Stimulated activated naive CD8-positive, alpha-beta T cell treated with anti-CD3 and anti-CD28 coated beads, Interleukin-15, amount 100 ng/mL, for 72 hours (primary cell): ENCODE results near the gene MAML1.
"Not testable (repeated sequence)": the region's sequence is repeated elsewhere in the genome, so short reads cannot be mapped to it uniquely, and the experiment has no call there.

Experiments used
- ATAC-seq: fragments of 150-1000 bp; cut with Tn5 transposase; 2 replicates; pipeline ENCODE4 v1.10.0; 2021; ENCODE audit warnings: mild to moderate bottlenecking, moderate library complexity
- DNase-seq, 2 donors: peaks; one replicate each; pipeline ENCODE4 v3.0.0; 2021 to 2022
- H3K27ac Mint-ChIP-seq, 2 donors: one replicate each; pipeline ENCODE4 v1.8.0; 2022; ENCODE audit warnings: mild to moderate bottlenecking in 2 of 2, mixed read lengths in 2 of 2, moderate library complexity in 2 of 2
- H3K27me3 Mint-ChIP-seq: one replicate; pipeline ENCODE4 v1.8.0; 2022; ENCODE audit warnings: mixed read lengths
- H3K4me1 Mint-ChIP-seq: one replicate; pipeline ENCODE4 v1.8.0; 2022; ENCODE audit warnings: mild to moderate bottlenecking, mixed read lengths
- H3K4me3 Mint-ChIP-seq, 2 donors: one replicate each; pipeline ENCODE4 v1.8.0; 2022; ENCODE audit warnings: mild to moderate bottlenecking in 2 of 2, mixed read lengths in 2 of 2, moderate library complexity in 1 of 2
- H3K9me3 Mint-ChIP-seq, 2 donors: one replicate each; pipeline ENCODE4 v1.8.0; 2022; ENCODE audit warnings: mixed read lengths in 2 of 2

Gene MAML1, protein sequence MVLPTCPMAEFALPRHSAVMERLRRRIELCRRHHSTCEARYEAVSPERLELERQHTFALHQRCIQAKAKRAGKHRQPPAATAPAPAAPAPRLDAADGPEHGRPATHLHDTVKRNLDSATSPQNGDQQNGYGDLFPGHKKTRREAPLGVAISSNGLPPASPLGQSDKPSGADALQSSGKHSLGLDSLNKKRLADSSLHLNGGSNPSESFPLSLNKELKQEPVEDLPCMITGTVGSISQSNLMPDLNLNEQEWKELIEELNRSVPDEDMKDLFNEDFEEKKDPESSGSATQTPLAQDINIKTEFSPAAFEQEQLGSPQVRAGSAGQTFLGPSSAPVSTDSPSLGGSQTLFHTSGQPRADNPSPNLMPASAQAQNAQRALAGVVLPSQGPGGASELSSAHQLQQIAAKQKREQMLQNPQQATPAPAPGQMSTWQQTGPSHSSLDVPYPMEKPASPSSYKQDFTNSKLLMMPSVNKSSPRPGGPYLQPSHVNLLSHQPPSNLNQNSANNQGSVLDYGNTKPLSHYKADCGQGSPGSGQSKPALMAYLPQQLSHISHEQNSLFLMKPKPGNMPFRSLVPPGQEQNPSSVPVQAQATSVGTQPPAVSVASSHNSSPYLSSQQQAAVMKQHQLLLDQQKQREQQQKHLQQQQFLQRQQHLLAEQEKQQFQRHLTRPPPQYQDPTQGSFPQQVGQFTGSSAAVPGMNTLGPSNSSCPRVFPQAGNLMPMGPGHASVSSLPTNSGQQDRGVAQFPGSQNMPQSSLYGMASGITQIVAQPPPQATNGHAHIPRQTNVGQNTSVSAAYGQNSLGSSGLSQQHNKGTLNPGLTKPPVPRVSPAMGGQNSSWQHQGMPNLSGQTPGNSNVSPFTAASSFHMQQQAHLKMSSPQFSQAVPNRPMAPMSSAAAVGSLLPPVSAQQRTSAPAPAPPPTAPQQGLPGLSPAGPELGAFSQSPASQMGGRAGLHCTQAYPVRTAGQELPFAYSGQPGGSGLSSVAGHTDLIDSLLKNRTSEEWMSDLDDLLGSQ

DNA sequence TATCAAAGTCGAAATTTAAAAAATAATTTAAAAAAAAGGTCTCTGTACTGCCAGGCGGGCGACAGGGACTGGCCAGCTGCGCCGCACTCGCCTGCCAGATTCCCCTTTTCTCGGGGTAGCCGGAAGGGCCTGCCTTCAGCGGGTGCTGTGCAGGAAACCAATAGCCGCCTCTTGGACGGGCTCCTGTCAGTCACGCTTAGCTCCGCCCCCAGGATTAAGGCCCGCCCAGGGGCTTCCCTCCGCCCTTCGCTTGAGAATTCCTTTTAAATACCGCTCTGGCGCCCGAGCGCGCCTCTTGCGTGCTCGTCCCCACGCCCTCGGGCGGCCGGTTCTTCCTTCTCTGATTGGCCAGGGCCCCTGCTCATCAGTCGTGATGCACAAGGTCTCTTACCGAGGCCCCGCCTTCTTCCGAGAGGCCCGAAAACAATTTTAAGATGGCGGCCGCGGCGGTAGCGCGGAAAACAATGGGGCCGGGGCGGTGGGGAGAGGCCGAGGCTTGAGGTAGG, at the start of gene MAML1:
MAML1 (plus strand) TSS at position 411 of the 506 bp plus-strand sequence. CDS start 291 bp downstream, outside the sequence.
- Mint-ChIP-seq H3K27ac (peak within 1 kb of the TSS; percentile 93 to 98), H3K9me3 (no peaks in the 10 kb centered on the region)
- peak; percentile 97 for ATAC-seq

DNA sequence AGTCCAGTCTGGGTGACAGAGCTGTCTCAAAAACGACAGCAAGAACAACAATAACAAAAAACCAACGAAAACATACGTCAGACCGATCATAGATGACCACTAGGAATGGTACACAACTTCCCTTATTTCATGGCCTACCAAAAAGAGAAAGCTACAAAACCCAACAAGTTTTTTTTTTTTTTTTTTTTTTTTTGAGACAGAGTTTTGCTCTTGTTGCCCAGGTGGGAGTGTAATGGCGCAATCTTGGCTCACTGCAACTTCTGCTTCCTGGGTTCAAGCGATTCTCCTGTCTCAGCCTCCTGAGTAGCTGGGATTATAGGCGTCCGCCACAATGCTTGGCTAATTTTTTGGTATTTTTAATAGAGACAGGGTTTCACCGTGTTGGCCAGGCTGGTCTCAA, 43.4 kb upstream of the MAML1 start:
- not testable (repeated sequence) for H3K4me1 Mint-ChIP-seq, H3K9me3 Mint-ChIP-seq, DNase-seq, ATAC-seq, H3K27me3 Mint-ChIP-seq, H3K27ac Mint-ChIP-seq, H3K4me3 Mint-ChIP-seq

More for the DNA sequence above, at the start of gene MAML1:
- peak; percentile 99 to 100 for DNase-seq
- Mint-ChIP-seq H3K4me1 (peaks cover 44% of the 10 kb centered on the region), H3K4me3 (peak within 1 kb of the TSS; percentile 92 to 95), H3K27me3 (no peaks in the 10 kb centered on the region)

DNA sequence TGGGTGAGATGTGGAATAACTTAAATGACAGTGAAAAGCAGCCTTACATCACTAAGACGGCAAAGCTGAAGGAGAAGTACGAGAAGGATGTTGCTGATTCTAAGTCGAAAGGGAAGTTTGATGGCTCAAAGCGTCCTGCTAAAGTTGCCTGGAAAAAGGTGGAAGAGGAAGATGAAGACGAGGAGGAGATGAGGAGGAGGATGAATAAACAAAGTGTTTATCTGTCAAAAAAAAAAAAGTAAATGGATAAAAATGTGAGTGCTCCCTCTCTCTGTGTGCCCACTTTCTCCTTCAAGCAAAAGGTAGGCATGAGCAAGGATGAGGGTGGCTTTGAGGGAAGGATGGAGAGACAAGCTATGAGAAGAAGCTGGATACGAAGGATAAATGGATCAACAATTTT, 38.1 kb upstream of the MAML1 start:
- DNase-seq (no peak), ATAC-seq (no peak)
- Mint-ChIP-seq H3K4me1 (peaks cover 19% of the 10 kb centered on the region), H3K27me3 (no peaks in the 10 kb centered on the region), H3K4me3 (no peak overlapping the region), H3K9me3 (no peaks in the 10 kb centered on the region), H3K27ac (no peak overlapping the region)

- ATAC-seq: no peak
- Mint-ChIP-seq H3K27me3 (no peaks in the 10 kb centered on the region), H3K9me3 (no peaks in the 10 kb centered on the region), H3K4me3 (no peak overlapping the region), H3K4me1 (peaks cover 34% of the 10 kb centered on the region), H3K27ac (no peak overlapping the region)
- DNase-seq: no peak
Measured at GRCh38 chr5:179696603-179697002, 36.0 kb upstream of the MAML1 start.

GRCh38 chr5:179697108-179697507, 35.5 kb upstream of the MAML1 start:
- no peaks in the 10 kb centered on the region for H3K27me3 Mint-ChIP-seq
- ATAC-seq: no peak
- DNase-seq: no peak
- peaks cover 38% of the 10 kb centered on the region for H3K4me1 Mint-ChIP-seq
- peak overlapping the region; percentile 97 for H3K4me3 Mint-ChIP-seq
- H3K9me3 Mint-ChIP-seq: no peaks in the 10 kb centered on the region
- peak overlapping the region; percentile 72 to 100 for H3K27ac Mint-ChIP-seq

- not testable (repeated sequence) for ATAC-seq, DNase-seq, H3K27me3 Mint-ChIP-seq, H3K9me3 Mint-ChIP-seq
- Mint-ChIP-seq H3K4me1 (peaks cover 42% of the 10 kb centered on the region), H3K27ac (peak overlapping the region; percentile 97 to 100), H3K4me3 (peak overlapping the region; percentile 97)
Measured at GRCh38 chr5:179697543-179697942, 35.1 kb upstream of the MAML1 start.

GRCh38 chr5:179697993-179698934, 34.4 kb upstream of the MAML1 start:
- peak; percentile 99 for DNase-seq
- peak; percentile 93 for ATAC-seq
- H3K27me3 Mint-ChIP-seq: no peaks in the 10 kb centered on the region
- no peaks in the 10 kb centered on the region for H3K9me3 Mint-ChIP-seq
- H3K4me1 Mint-ChIP-seq: peaks cover 50% of the 10 kb centered on the region
- peak overlapping the region; percentile 97 to 100 for H3K27ac Mint-ChIP-seq
- H3K4me3 Mint-ChIP-seq: peak overlapping the region; percentile 97

- no peaks in the 10 kb centered on the region for H3K9me3 Mint-ChIP-seq
- peak within 1 kb of the TSS; percentile 97 to 100 for H3K27ac Mint-ChIP-seq
- H3K4me1 Mint-ChIP-seq: peaks cover 58% of the 10 kb centered on the region
- DNase-seq (no peak), ATAC-seq (no peak)
- H3K27me3 Mint-ChIP-seq: no peaks in the 10 kb centered on the region
- peak within 1 kb of the TSS; percentile 97 for H3K4me3 Mint-ChIP-seq
Measured at GRCh38 chr5:179698935-179699615, 33.5 kb upstream of the MAML1 start, which contains the start of gene CANX. TSS of gene CANX (plus strand) at chr5:179698967. CDS start at chr5:179705682, 6,715 bp downstream.

DNA sequence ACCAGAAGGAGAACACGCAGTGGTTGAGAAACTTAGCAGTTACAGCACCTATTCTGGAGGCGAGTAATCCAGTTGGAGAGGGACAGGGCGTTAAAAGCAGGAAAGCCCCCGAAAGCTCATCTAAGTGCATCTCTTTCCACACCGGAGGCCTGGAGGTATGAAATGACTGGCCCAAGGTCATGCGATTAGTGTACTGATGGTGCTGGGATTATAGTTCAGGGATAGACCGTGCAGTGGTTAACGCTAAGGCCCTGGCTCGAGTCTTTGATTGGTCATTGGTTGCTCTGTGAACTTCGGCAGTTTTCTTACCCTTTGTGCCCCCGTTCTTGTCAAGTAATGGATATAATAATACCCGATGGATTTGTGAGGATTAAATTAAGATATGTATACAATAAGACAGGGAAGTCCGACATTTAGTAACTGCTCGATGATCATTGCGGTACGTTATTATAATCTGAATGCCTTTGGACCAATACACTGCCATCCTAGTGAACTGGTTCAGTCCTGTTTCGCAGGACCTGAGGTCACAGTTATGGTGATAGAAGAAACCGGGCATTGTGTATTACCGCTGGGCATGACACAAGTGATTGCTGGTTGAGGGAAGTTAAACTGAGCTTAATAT, 32.9 kb upstream of the MAML1 start:
- peaks cover 62% of the 10 kb centered on the region for H3K4me1 Mint-ChIP-seq
- ATAC-seq: peak; percentile 43
- no peaks in the 10 kb centered on the region for H3K27me3 Mint-ChIP-seq

GRCh38 chr5:179700401-179700918, 32.2 kb upstream of the MAML1 start:
- Mint-ChIP-seq H3K4me1 (peaks cover 69% of the 10 kb centered on the region), H3K4me3 (peak overlapping the region; percentile 97), H3K27me3 (no peaks in the 10 kb centered on the region), H3K9me3 (no peaks in the 10 kb centered on the region), H3K27ac (peak overlapping the region; percentile 97 to 99)
- DNase-seq (no peak), ATAC-seq (no peak)

More for the DNA sequence above, 32.9 kb upstream of the MAML1 start:
- no peaks in the 10 kb centered on the region for H3K9me3 Mint-ChIP-seq
- peak; percentile 38 to 74 for DNase-seq
- H3K27ac Mint-ChIP-seq: peak overlapping the region; percentile 97 to 99
- H3K4me3 Mint-ChIP-seq: peak overlapping the region; percentile 97

- no peak overlapping the region for H3K27ac Mint-ChIP-seq
- DNase-seq (no peak), ATAC-seq (no peak)
- H3K27me3 Mint-ChIP-seq: no peaks in the 10 kb centered on the region
- no peak overlapping the region for H3K4me3 Mint-ChIP-seq
- H3K4me1 Mint-ChIP-seq: peaks cover 5% of the 10 kb centered on the region
- no peaks in the 10 kb centered on the region for H3K9me3 Mint-ChIP-seq
Measured at GRCh38 chr5:179716286-179716685, 16.3 kb upstream of the MAML1 start.

DNA sequence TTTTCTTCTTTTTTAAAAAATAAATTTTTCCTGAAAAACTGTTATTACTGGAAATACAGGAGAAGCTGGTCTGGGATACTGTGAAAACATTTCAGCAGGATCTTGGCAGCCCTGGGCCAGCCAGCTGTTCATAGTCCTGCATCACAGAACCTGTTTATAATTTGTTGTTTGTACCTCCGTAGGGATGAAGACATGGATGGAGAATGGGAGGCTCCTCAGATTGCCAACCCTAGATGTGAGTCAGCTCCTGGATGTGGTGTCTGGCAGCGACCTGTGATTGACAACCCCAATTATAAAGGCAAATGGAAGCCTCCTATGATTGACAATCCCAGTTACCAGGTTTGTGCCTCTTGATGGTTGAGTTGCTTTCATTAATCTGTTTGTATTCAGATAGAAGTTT, 12.4 kb upstream of the MAML1 start:
- ATAC-seq (no peak), DNase-seq (no peak)
- H3K9me3 Mint-ChIP-seq: no peaks in the 10 kb centered on the region
- H3K4me3 Mint-ChIP-seq: no peak overlapping the region
- peaks cover 5% of the 10 kb centered on the region for H3K4me1 Mint-ChIP-seq
- H3K27me3 Mint-ChIP-seq: no peaks in the 10 kb centered on the region
- H3K27ac Mint-ChIP-seq: no peak overlapping the region

DNA sequence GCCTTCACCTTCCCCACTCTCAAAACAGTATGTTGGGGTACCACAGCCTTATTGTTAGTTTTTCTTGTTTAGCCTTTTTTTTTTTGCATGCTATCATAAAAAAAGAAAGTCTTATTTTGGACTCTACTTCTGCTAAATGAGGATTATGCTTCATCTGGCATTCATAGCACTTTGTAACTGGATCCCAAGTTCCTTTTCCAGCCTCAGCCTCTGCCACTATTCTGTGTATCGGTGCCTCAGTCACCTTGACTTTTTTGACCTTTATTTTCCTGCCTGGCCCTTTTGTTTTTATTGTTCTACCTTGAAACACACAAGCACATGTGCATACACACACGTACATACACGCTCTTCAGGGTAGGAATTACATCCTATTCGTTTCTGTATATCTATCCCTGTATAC, 8.5 kb upstream of the MAML1 start:
- peak overlapping the region; percentile 31 to 48 for H3K27ac Mint-ChIP-seq
- ATAC-seq: no peak
- no peaks in the 10 kb centered on the region for H3K9me3 Mint-ChIP-seq
- DNase-seq: no peak
- no peaks in the 10 kb centered on the region for H3K27me3 Mint-ChIP-seq
- no peak overlapping the region for H3K4me3 Mint-ChIP-seq
- no peaks in the 10 kb centered on the region for H3K4me1 Mint-ChIP-seq
